Lung (tissue), 12 donors: ENCODE data around the gene CAPZB. TPM values are rescaled to one million over a fixed set of nuclear protein-coding genes. Genes with fewer than 3 reads are reported as not detected.

Experiments
- ATAC-seq: fragments of 200-7000 bp; cut with Tn5 transposase; one replicate; pipeline ENCODE4 v1.9.1; 2020; ENCODE audit warnings: moderate number of reproducible peaks; ENCODE audit not compliant: insufficient read depth, low FRiP score
- DNase-seq, 3 donors: peaks; one replicate each; pipeline ENCODE4 v3.0.0-alpha.2; 2013 to 2017
- H3K27ac ChIP-seq, 2 donors: one replicate each; pipeline ENCODE4 v1.5.1; 2013; ENCODE audit warnings: mild to moderate bottlenecking in 2 of 2, moderate library complexity in 2 of 2, control low read depth in 1 of 2, inconsistent platforms in 1 of 2, low read depth in 1 of 2, low read length in 1 of 2
- H3K27me3 ChIP-seq, 3 donors: one replicate each; pipeline ENCODE4 v1.5.1; 2013; ENCODE audit warnings: low read length in 2 of 3; ENCODE audit not compliant: control insufficient read depth in 3 of 3, insufficient read depth in 3 of 3
- H3K36me3 ChIP-seq, 4 donors: one replicate each; pipeline ENCODE4 v1.5.1; 2013; ENCODE audit warnings: low read length in 4 of 4, mild to moderate bottlenecking in 1 of 4, moderate library complexity in 1 of 4; ENCODE audit not compliant: control insufficient read depth in 4 of 4, insufficient read depth in 4 of 4
- H3K4me1 ChIP-seq, 5 donors: one replicate each; pipeline ENCODE4 v1.5.1; 2013; ENCODE audit warnings: low read length in 5 of 5, mild to moderate bottlenecking in 2 of 5, moderate library complexity in 1 of 5; ENCODE audit not compliant: control insufficient read depth in 5 of 5, insufficient read depth in 5 of 5
- H3K4me3 ChIP-seq: one replicate; pipeline ENCODE4 v1.5.1; 2013; ENCODE audit warnings: mild to moderate bottlenecking, control low read depth, moderate library complexity
- H3K9ac ChIP-seq, 2 donors: one replicate each; pipeline ENCODE4 v1.5.1; 2013; ENCODE audit warnings: low read length in 2 of 2, control low read depth in 1 of 2; ENCODE audit not compliant: insufficient read depth in 1 of 2
- H3K9me3 ChIP-seq, 4 donors: one replicate each; pipeline ENCODE4 v1.5.1; 2013; ENCODE audit warnings: low read length in 3 of 4, mild to moderate bottlenecking in 1 of 4, moderate library complexity in 1 of 4; ENCODE audit not compliant: control insufficient read depth in 4 of 4, insufficient read depth in 3 of 4
- CTCF ChIP-seq: IDR thresholded peaks from 2 replicates; pipeline ENCODE4 v1.5.1; 2012; ENCODE audit warnings: mild to moderate bottlenecking; ENCODE audit errors: control extremely low read depth, extremely low read depth
- WGBS, 2 donors: extraction: QIAGEN DNeasy Blood & Tissue Kit; methylation state at CpG; one replicate each; pipeline ENCODE4 v1.1.7; 2013; 5-methylcytosine and 5-hydroxymethylcytosine counted together
- polyA plus RNA-seq, 2 donors: library from polyadenylated mRNA; stranded (reverse); fragments of 200-250 nt; gene quantifications; one replicate each; pipeline ENCODE4 v1.2.1, GENCODE V29; 2013
- total RNA-seq, 2 donors: library from RNA; depleted of rRNA in 1 of 2; stranded (reverse); fragments of >200 nt in 1 of 2; gene quantifications; one replicate each; pipeline ENCODE4 v1.2.1, GENCODE V29; 2014 to 2021
- donor health status: control.
- donor health status: control.
- donor health status: Bipolar disorder and iron deficiency.
- donor health status: healthy.
- donor health status: DM: yes; HTN: yes; CAD: no.

Gene CAPZB
- total and polyA plus RNA-seq, 4 donors, result 94.7 to 339 (median 278) TPM

GRCh38 chr1:19405195-19405760 is 80.1 kb downstream of the CAPZB start:
- H3K27me3 ChIP-seq, result no peaks in the 10 kb centered on the region
- H3K9me3 ChIP-seq, result no peaks in the 10 kb centered on the region
- peaks cover 15 to 62% (median 42%) of the 10 kb centered on the region in 5 donors for H3K4me1 ChIP-seq
- H3K36me3 ChIP-seq, result peaks cover 0 to 9% (median 0%) of the 10 kb centered on the region in 4 donors
- DNase-seq (peak in 1 of 3 donors; percentile 54), ATAC-seq (no peak)
- H3K9ac ChIP-seq, result no peak overlapping the region
- no peak for TF ChIP-seq CTCF
- WGBS, 2 donors, result 78 to 81% methylated on average over 10 of the region's 10 CpGs
- peak overlapping the region in 1 of 2 donors; percentile 32 for H3K27ac ChIP-seq
- no peak overlapping the region for H3K4me3 ChIP-seq

- Histone ChIP-seq H3K4me3 (no peak overlapping the region), H3K9me3 (no peaks in the 10 kb centered on the region), H3K27me3 (no peaks in the 10 kb centered on the region), H3K9ac (no peak overlapping the region), H3K27ac (peak overlapping the region in 1 of 2 donors; percentile 32), H3K4me1 (peaks cover 15 to 62% (median 43%) of the 10 kb centered on the region in 5 donors), H3K36me3 (peaks cover 0 to 9% (median 0%) of the 10 kb centered on the region in 4 donors)
- no peak for DNase-seq
- 83 to 96% methylated on average over 5 of the region's 5 CpGs for WGBS, 2 donors
- no peak for ATAC-seq
- no peak for TF ChIP-seq CTCF
Measured at GRCh38 chr1:19404748-19405147, 80.6 kb downstream of the CAPZB start.

- DNase-seq (no peak), ATAC-seq (no peak)
- H3K27ac ChIP-seq, result peak overlapping the region in 1 of 2 donors; percentile 6
Measured at GRCh38 chr1:19403256-19403655, 82.1 kb downstream of the CAPZB start.

More at GRCh38 chr1:19403256-19403655, 82.1 kb downstream of the CAPZB start:
- WGBS, 2 donors, result 82 to 90% methylated on average over 5 of the region's 5 CpGs
- Histone ChIP-seq H3K9me3 (no peaks in the 10 kb centered on the region), H3K36me3 (peaks cover 0 to 9% (median 0%) of the 10 kb centered on the region in 4 donors), H3K27me3 (no peaks in the 10 kb centered on the region), H3K4me1 (peaks cover 18 to 62% (median 43%) of the 10 kb centered on the region in 5 donors), H3K4me3 (no peak overlapping the region), H3K9ac (no peak overlapping the region)
- TF ChIP-seq CTCF, result no peak
